H1 (cell line): ENCODE data around the gene ING5. TPM values are rescaled to one million over a fixed set of nuclear protein-coding genes. Genes with fewer than 3 reads are reported as not detected.

Experiments used
- CTCF ChIA-PET: fragments of 300-600 bp; sonication (Branson Sonifier 250); formaldehyde crosslinking; loops from one replicate; lab custom pipeline; 2021; ENCODE audit not compliant: partially characterized antibody; lab: Charles Lee
- POLR2A ChIA-PET: fragments of 300-600 bp; sonication (Branson Sonifier 250); formaldehyde crosslinking; loops from one replicate; lab custom pipeline; 2021; ENCODE audit warnings: inconsistent platforms; ENCODE audit not compliant: partially characterized antibody; lab: Charles Lee
- DNase-seq, 2 experiments: peaks; one replicate each; pipeline versions ENCODE4 v3.0.0 to v3.0.0-alpha.2; 2010 to 2022; ENCODE audit warnings: low spot score in 2 of 2, low read depth in 1 of 2, mixed read lengths in 1 of 2
- FAIRE-seq: peaks from 2 replicates; lab custom pipeline; 2011; peaks lifted over from hg19 to GRCh38; lab: Jason Lieb, UNC
- H2AFZ ChIP-seq: 2 replicates; pipeline ENCODE4 v1.8.1; 2012; ENCODE audit warnings: low read length, inconsistent platforms
- H2AK5ac ChIP-seq: 2 replicates; pipeline ENCODE4 v1.6.1; 2013; ENCODE audit warnings: low read depth, low read length
- H2BK120ac ChIP-seq: replicated peaks from 2 replicates; pipeline ENCODE3; 2013; ENCODE audit warnings: low read depth, low read length, inconsistent platforms
- H2BK12ac ChIP-seq: 2 replicates; pipeline ENCODE4 v1.6.1; 2013; ENCODE audit warnings: low read depth, low read length
- H2BK15ac ChIP-seq: 2 replicates; pipeline ENCODE4 v1.6.1; 2013; ENCODE audit warnings: low read length
- H2BK20ac ChIP-seq: 2 replicates; pipeline ENCODE4 v1.6.1; 2013; ENCODE audit warnings: low read length
- H2BK5ac ChIP-seq: 2 replicates; pipeline ENCODE4 v1.6.1; 2013; ENCODE audit warnings: low read depth, low read length
- H3K14ac ChIP-seq: 2 replicates; pipeline ENCODE4 v1.6.1; 2013; ENCODE audit warnings: inconsistent platforms; ENCODE audit not compliant: insufficient read length
- H3K18ac ChIP-seq: 2 replicates; pipeline ENCODE4 v1.6.1; 2013; ENCODE audit warnings: low read length; ENCODE audit errors: extremely low read depth
- H3K23ac ChIP-seq: 2 replicates; pipeline ENCODE4 v1.6.1; 2013; ENCODE audit warnings: inconsistent platforms; ENCODE audit not compliant: insufficient read length
- H3K23me2 ChIP-seq: 2 replicates; pipeline ENCODE4 v1.6.1; 2013; ENCODE audit warnings: low read depth, low read length
- H3K27ac ChIP-seq: 2 replicates; pipeline ENCODE4 v1.6.1; 2011; ENCODE audit warnings: low read depth, low read length, inconsistent platforms
- H3K27me3 ChIP-seq, 4 experiments: replicated peaks in 1 of 4; 1 replicate in 1 of 4; 2 replicates in 3 of 4; pipeline versions ENCODE4 v1.6.1 to v1.8.1; 2011 to 2013; ENCODE audit warnings: low read length in 3 of 4, mild to moderate bottlenecking in 3 of 4, inconsistent platforms in 2 of 4, mixed read lengths in 2 of 4, moderate library complexity in 1 of 4; ENCODE audit not compliant: control insufficient read depth in 3 of 4, insufficient read depth in 3 of 4; ENCODE audit errors: extremely low read depth in 1 of 4
- H3K36me3 ChIP-seq, 4 experiments: 2 replicates each; pipeline versions ENCODE4 v1.6.1 to v1.8.1; 2011 to 2013; ENCODE audit warnings: mild to moderate bottlenecking in 4 of 4, low read length in 3 of 4, moderate library complexity in 2 of 4, control low read depth in 1 of 4, inconsistent platforms in 1 of 4; ENCODE audit not compliant: insufficient read depth in 4 of 4, control insufficient read depth in 2 of 4
- H3K4ac ChIP-seq: replicated peaks from 2 replicates; pipeline ENCODE3; 2013; ENCODE audit warnings: low read length, low read depth, mixed read lengths, inconsistent platforms; ENCODE audit not compliant: insufficient read length
- H3K4me1 ChIP-seq, 4 experiments: replicated peaks in 1 of 4; 1 replicate in 1 of 4; 2 replicates in 3 of 4; pipeline versions ENCODE4 v1.6.1 to v1.8.1; 2011 to 2013; ENCODE audit warnings: low read length in 3 of 4, inconsistent platforms in 2 of 4, mixed read lengths in 1 of 4; ENCODE audit not compliant: insufficient read depth in 4 of 4, control insufficient read depth in 3 of 4
- H3K4me2 ChIP-seq, 2 experiments: 2 replicates each; pipeline versions ENCODE4 v1.6.1 to v1.8.1; 2011 to 2013; ENCODE audit warnings: low read depth in 2 of 2, low read length in 2 of 2, control low read depth in 1 of 2, inconsistent platforms in 1 of 2, mild to moderate bottlenecking in 1 of 2; ENCODE audit not compliant: insufficient read depth in 1 of 2
- H3K4me3 ChIP-seq, 4 experiments: fragments of 200-600, 300-600 bp in 1 of 4; sonication (generic), shearing (Covaris generic), sonication (Bioruptor Twin) in 1 of 4; 2 replicates each; pipeline versions ENCODE4 v1.5.1 to v1.8.1; 2011 to 2016; ENCODE audit warnings: low read length in 4 of 4, low read depth in 3 of 4, control low read depth in 2 of 4, inconsistent platforms in 2 of 4, mild to moderate bottlenecking in 2 of 4, mixed read lengths in 1 of 4, moderate library complexity in 1 of 4; ENCODE audit not compliant: insufficient read depth in 2 of 4; ENCODE audit errors: extremely low read depth in 1 of 4
- H3K56ac ChIP-seq: replicated peaks from 2 replicates; pipeline ENCODE3; 2013; ENCODE audit warnings: low read depth, mild to moderate bottlenecking, mixed read lengths, low read length, inconsistent platforms; ENCODE audit not compliant: insufficient read length
- H3K79me1 ChIP-seq: 2 replicates; pipeline ENCODE4 v1.6.1; 2013; ENCODE audit warnings: low read depth, low read length, control low read depth
- H3K79me2 ChIP-seq, 2 experiments: 2 replicates each; pipeline versions ENCODE4 v1.6.1 to v1.8.1; 2012 to 2013; ENCODE audit warnings: low read length in 2 of 2, mild to moderate bottlenecking in 2 of 2, inconsistent platforms in 1 of 2; ENCODE audit not compliant: insufficient read depth in 2 of 2, control insufficient read depth in 1 of 2
- H3K9ac ChIP-seq, 4 experiments: replicated peaks in 1 of 4; 1 replicate in 1 of 4; 2 replicates in 3 of 4; pipeline versions ENCODE4 v1.6.1 to v1.8.1; 2011 to 2013; ENCODE audit warnings: low read depth in 3 of 4, low read length in 3 of 4, control low read depth in 2 of 4, mild to moderate bottlenecking in 2 of 4, moderate library complexity in 2 of 4, inconsistent platforms in 1 of 4; ENCODE audit errors: extremely low read depth in 1 of 4
- H3K9me3 ChIP-seq, 2 experiments: 2 replicates each; pipeline versions ENCODE4 v1.6.1 to v1.8.1; 2012 to 2013; ENCODE audit warnings: mild to moderate bottlenecking in 2 of 2, moderate library complexity in 2 of 2, control low read depth in 1 of 2, inconsistent platforms in 1 of 2, low read depth in 1 of 2, low read length in 1 of 2, mixed read lengths in 1 of 2; ENCODE audit not compliant: insufficient read depth in 2 of 2
- H4K20me1 ChIP-seq, 2 experiments: replicated peaks in 1 of 2; 2 replicates each; pipeline versions ENCODE3 to v1.8.1; 2011 to 2013; ENCODE audit warnings: inconsistent platforms in 2 of 2, low read length in 2 of 2, mild to moderate bottlenecking in 1 of 2; ENCODE audit not compliant: insufficient read depth in 2 of 2, control insufficient read depth in 1 of 2
- H4K5ac ChIP-seq: 2 replicates; pipeline ENCODE4 v1.6.1; 2013; ENCODE audit warnings: low read length, low read depth, mixed read lengths, inconsistent platforms; ENCODE audit not compliant: insufficient read length
- H4K8ac ChIP-seq: 2 replicates; pipeline ENCODE4 v1.8.0; 2013; ENCODE audit warnings: mild to moderate bottlenecking, moderate library complexity, low read length, inconsistent platforms; ENCODE audit not compliant: insufficient read depth; ENCODE audit errors: extremely low read depth
- H4K91ac ChIP-seq: replicated peaks from 2 replicates; pipeline ENCODE3; 2013; ENCODE audit warnings: low read length, mixed read lengths, inconsistent platforms; ENCODE audit not compliant: insufficient read length
- CTCF ChIP-seq, 3 experiments: IDR thresholded peaks; 1 replicate in 2 of 3; 2 replicates in 1 of 3; pipeline versions ENCODE4 v1.5.1 to v1.6.1; 2011; ENCODE audit warnings: low read length in 3 of 3, mild to moderate bottlenecking in 3 of 3, inconsistent platforms in 2 of 3, low read depth in 1 of 3, moderate library complexity in 1 of 3; ENCODE audit not compliant: insufficient read depth in 1 of 3; ENCODE audit errors: control extremely low read depth in 1 of 3
- HDAC6 ChIP-seq: IDR thresholded peaks from one replicate; pipeline ENCODE4 v1.7.1; 2012; ENCODE audit warnings: low read depth, mild to moderate bottlenecking, inconsistent platforms, low read length, moderate library complexity
- KDM1A ChIP-seq: fragments of 200-600, 300-600 bp; sonication (generic); IDR thresholded peaks from 2 replicates; pipeline ENCODE4 v1.7.1; 2016; ENCODE audit warnings: mild to moderate bottlenecking, low read length, borderline replicate concordance
- NANOG ChIP-seq: IDR thresholded peaks from 2 replicates; pipeline ENCODE4 v1.6.1; 2011; ENCODE audit warnings: low read length, low read depth, mild to moderate bottlenecking, inconsistent platforms; ENCODE audit not compliant: insufficient read depth, poor library complexity, severe bottlenecking
- WGBS, 2 experiments: shearing (Covaris generic) in 1 of 2; methylation state at CpG; one replicate each; pipeline versions ENCODE4 v1.1.6 to v1.1.7; 2013 to 2015; ENCODE audit warnings: low lambda C conversion rate in 2 of 2, mixed read lengths in 2 of 2, inconsistent platforms in 1 of 2, low coverage in 1 of 2, missing lambda C conversion rate in 1 of 2; ENCODE audit not compliant: insufficient replicate concordance in 2 of 2, insufficient coverage in 1 of 2, insufficient read length in 1 of 2; ENCODE audit errors: extremely low coverage in 1 of 2, missing lambda C conversion rate in 1 of 2; 5-methylcytosine and 5-hydroxymethylcytosine counted together
- polyA plus RNA-seq, 7 experiments: library from polyadenylated mRNA; depleted of rRNA in 3 of 7; stranded (reverse) in 5 of 7; unstranded in 2 of 7; fragments of >200 nt in 5 of 7; fragments of 200-250 nt in 2 of 7; gene quantifications; 1 replicate in 5 of 7; 2 replicates in 1 of 7; 4 replicates in 1 of 7; pipeline versions ENCODE4 v1.2.1 to v1.2.3, GENCODE V29; 2011 to 2013; ENCODE audit warnings: missing spikeins in 2 of 7, mixed read lengths in 2 of 7
- total RNA-seq: library from RNA; stranded (reverse); fragmentation: NEBNext Ultra II Directional; extraction: Animal tissue kit (Norgen Biotek cat#: 25700); gene quantifications from 2 replicates; pipeline ENCODE4 v1.2.1, GENCODE V29; 2021

Gene ING5
- total and polyA plus RNA-seq, 2 of the 8 experiments (the other 6 are each of a cell fraction or from before 2014, with no cell fraction given) = 41.5 to 47.4 TPM

- H4K8ac ChIP-seq = no peak overlapping the region
- H3K27me3 ChIP-seq = no peaks in the 10 kb centered on the region
- no peak overlapping the region for H4K5ac ChIP-seq
- H2BK15ac ChIP-seq = no peak overlapping the region
- WGBS, 2 experiments = 97% methylated on average over 6 of the region's 6 CpGs; no CpG with 5 or more reads in 1 of the 2 experiments
- H3K4ac ChIP-seq = no peak overlapping the region
- H2BK20ac ChIP-seq = no peak overlapping the region
- no peaks in the 10 kb centered on the region for H3K9me3 ChIP-seq
- no peak overlapping the region for H3K56ac ChIP-seq
- H3K27ac ChIP-seq = no peak overlapping the region
- H3K4me2 ChIP-seq = no peak overlapping the region
- H2AFZ ChIP-seq = no peak overlapping the region
- H3K23me2 ChIP-seq = peaks cover 2% of the 10 kb centered on the region; the same call in 1 of the 2 replicates
- H2BK12ac ChIP-seq = no peak overlapping the region
- peaks cover 5% of the 10 kb centered on the region; the same call in 1 of the 2 replicates for H3K79me1 ChIP-seq
- H3K23ac ChIP-seq = no peak overlapping the region
- no peak overlapping the region for H2BK5ac ChIP-seq
- CTCF ChIA-PET = interaction anchor here (0.7 to 1.4 kb wide), 3 partner anchors 11 to 172 kb away, joined by 3 to 4 read pairs (median 3); no protein-coding TSS in a partner anchor
- POLR2A ChIA-PET = interaction anchor here (0.5 to 6.5 kb wide), 7 partner anchors 11 to 1104 kb away, joined by 3 to 36 read pairs (median 3); no protein-coding TSS in a partner anchor
- H3K14ac ChIP-seq = no peak overlapping the region
- H3K36me3 ChIP-seq = peaks cover 20 to 54% (median 38%) of the 10 kb centered on the region in 4 experiments
- FAIRE-seq (no peak), DNase-seq (no peak)
- H3K79me2 ChIP-seq = peaks cover 5 to 19% of the 10 kb centered on the region in 2 experiments; a peak in 3 of 4 replicates
- peaks cover 4 to 13% of the 10 kb centered on the region in 2 experiments for H4K20me1 ChIP-seq
- H2BK120ac ChIP-seq = no peak overlapping the region
- no peak overlapping the region for H3K4me3 ChIP-seq
- peaks cover 0 to 5% (median 3%) of the 10 kb centered on the region in 4 experiments; a peak in 4 of 7 replicates for H3K4me1 ChIP-seq
- H3K18ac ChIP-seq = no peak overlapping the region
- no peak overlapping the region for H4K91ac ChIP-seq
- no peak overlapping the region for H3K9ac ChIP-seq
- H2AK5ac ChIP-seq = no peak overlapping the region
- TF ChIP-seq CTCF (IDR thresholded peaks at IDR 0.05; ENCODE audit: control extremely low read depth in 1 of 3, insufficient read depth in 1 of 3, low read depth in 1 of 3, low read length in 3 of 3) (no peak), NANOG (no peak), KDM1A (no peak), HDAC6 (no peak)
Observed at GRCh38 chr2:241706537-241706936, 4.7 kb downstream of the ING5 start.
